PC-3 (cell line): Measurements from ENCODE around the gene LTBP1. TPM values are rescaled to one million over a fixed set of nuclear protein-coding genes. Genes with fewer than 3 reads are reported as not detected.
A peak's percentile ranks its signal among the peaks of the same experiment; 100 is the strongest.

Source experiments
- ATAC-seq: fragments of 200-7000 bp; cut with Tn5 transposase; 2 replicates; pipeline ENCODE4 v1.9.1; 2020; ENCODE audit warnings: mild to moderate bottlenecking, moderate library complexity
- BruUV-seq: library from RNA; stranded (reverse); fragments of 400-500 nt; replicated peaks from 2 replicates; lab custom pipeline; 2021; lab: Mats Ljungman, UMichigan
- CTCF ChIA-PET: fragments of 300-600 bp; sonication (Branson Sonifier 250); formaldehyde crosslinking; loops from one replicate; lab custom pipeline; 2022; ENCODE audit warnings: antibody characterized with exemption; lab: Charles Lee
- POLR2A ChIA-PET: fragments of 300-600 bp; sonication (Branson Sonifier 250); formaldehyde crosslinking; loops from one replicate; lab custom pipeline; 2022; ENCODE audit warnings: antibody characterized with exemption; ENCODE audit not compliant: unreplicated experiment; lab: Charles Lee
- DNase-seq: peaks from one replicate; pipeline ENCODE4 v3.0.0-alpha.2; 2015
- H2AFZ ChIP-seq: fragments of 300-600 bp; sonication (generic); 2 replicates; pipeline ENCODE4 v1.6.0; 2016; ENCODE audit warnings: antibody characterized with exemption, low read length
- H3F3A ChIP-seq: fragments of 300-600 bp; sonication (generic); one replicate; pipeline ENCODE4 v1.6.0; 2017; ENCODE audit warnings: antibody characterized with exemption, low read length, control low read depth, mild to moderate bottlenecking; ENCODE audit not compliant: unreplicated experiment
- H3K27ac ChIP-seq: fragments of 300-600 bp; sonication (generic); 2 replicates; pipeline ENCODE4 v1.5.1; 2016; ENCODE audit warnings: mild to moderate bottlenecking, low read length
- H3K27me3 ChIP-seq: fragments of 300-600 bp; sonication (generic); 2 replicates; pipeline ENCODE4 v1.6.1; 2016; ENCODE audit warnings: low read length, mixed read lengths
- H3K36me3 ChIP-seq: fragments of 300-600 bp; sonication (generic); 2 replicates; pipeline ENCODE4 v1.6.1; 2016; ENCODE audit warnings: low read depth, mixed run types, low read length, mixed read lengths
- H3K4me1 ChIP-seq: fragments of 300-600 bp; sonication (generic); 2 replicates; pipeline ENCODE4 v1.5.1; 2016; ENCODE audit warnings: low read length; ENCODE audit not compliant: insufficient read depth
- H3K4me2 ChIP-seq: fragments of 300-600 bp; sonication (generic); 2 replicates; pipeline ENCODE4 v1.6.0; 2016; ENCODE audit warnings: low read length
- H3K4me3 ChIP-seq: fragments of 300-600 bp; sonication (generic); 2 replicates; pipeline ENCODE4 v1.5.1; 2016; ENCODE audit warnings: mild to moderate bottlenecking, low read length, mixed read lengths
- H3K79me2 ChIP-seq: fragments of 300-600 bp; sonication (generic); 2 replicates; pipeline ENCODE4 v1.6.1; 2017; ENCODE audit warnings: low read length, mixed read lengths
- H3K9ac ChIP-seq: fragments of 300-600 bp; sonication (generic); 2 replicates; pipeline ENCODE4 v1.6.0; 2016; ENCODE audit warnings: mild to moderate bottlenecking, low read length
- H3K9me2 ChIP-seq: fragments of 300-600 bp; sonication (generic); replicated peaks from 2 replicates; pipeline ENCODE4 v1.6.1; 2016; ENCODE audit warnings: mixed run types, low read length, mixed read lengths
- H3K9me3 ChIP-seq: fragments of 300-600 bp; sonication (generic); 2 replicates; pipeline ENCODE4 v1.6.1; 2016; ENCODE audit warnings: low read length, mixed read lengths
- H4K20me1 ChIP-seq: fragments of 300-600 bp; sonication (generic); 2 replicates; pipeline ENCODE4 v1.6.1; 2016; ENCODE audit warnings: low read length, mixed read lengths
- EZH2 ChIP-seq: fragments of 300-600 bp; sonication (generic); IDR thresholded peaks from one replicate; pipeline ENCODE4 v1.6.1; 2017; ENCODE audit warnings: antibody characterized with exemption, mild to moderate bottlenecking, low read length; ENCODE audit not compliant: unreplicated experiment
- EZH2phosphoT487 ChIP-seq: fragments of 300-600 bp; sonication (generic); IDR thresholded peaks from 2 replicates; pipeline ENCODE4 v1.6.1; 2018; ENCODE audit warnings: mild to moderate bottlenecking, antibody characterized with exemption, low read length, borderline replicate concordance
- intact Hi-C: fragments of 100-400 bp; cut with micrococcal nuclease; formaldehyde crosslinking; loops from 2 replicates; pipeline ENCODE4 v1.9.0; 2023
- total RNA-seq: library from RNA; depleted of rRNA; stranded (reverse); fragments of >200 nt; gene quantifications from 2 replicates; pipeline ENCODE4 v1.2.3, GENCODE V29; 2014
- TF ChIP-seq, protein P1 (sequence below): fragments of 300-600 bp; sonication (generic); conservative IDR thresholded peaks from 2 replicates; pipeline ENCODE4 v1.5.1; 2017; ENCODE audit warnings: antibody characterized with exemption, low read depth, mild to moderate bottlenecking, low read length

The LTBP1 gene
- total RNA-seq, 1 experiment from 2014 or later: 45.9 TPM

- ChIA-PET POLR2A (no interaction called here), CTCF (no interaction called here)
- ATAC-seq (no peak), DNase-seq (no peak)
- peaks cover 36% of the 10 kb centered on the region for H3K79me2 ChIP-seq
- no peaks in the 10 kb centered on the region for H3K36me3 ChIP-seq
- peak overlapping the region; percentile 52 for H3K9ac ChIP-seq
- TF ChIP-seq, protein P1, sequence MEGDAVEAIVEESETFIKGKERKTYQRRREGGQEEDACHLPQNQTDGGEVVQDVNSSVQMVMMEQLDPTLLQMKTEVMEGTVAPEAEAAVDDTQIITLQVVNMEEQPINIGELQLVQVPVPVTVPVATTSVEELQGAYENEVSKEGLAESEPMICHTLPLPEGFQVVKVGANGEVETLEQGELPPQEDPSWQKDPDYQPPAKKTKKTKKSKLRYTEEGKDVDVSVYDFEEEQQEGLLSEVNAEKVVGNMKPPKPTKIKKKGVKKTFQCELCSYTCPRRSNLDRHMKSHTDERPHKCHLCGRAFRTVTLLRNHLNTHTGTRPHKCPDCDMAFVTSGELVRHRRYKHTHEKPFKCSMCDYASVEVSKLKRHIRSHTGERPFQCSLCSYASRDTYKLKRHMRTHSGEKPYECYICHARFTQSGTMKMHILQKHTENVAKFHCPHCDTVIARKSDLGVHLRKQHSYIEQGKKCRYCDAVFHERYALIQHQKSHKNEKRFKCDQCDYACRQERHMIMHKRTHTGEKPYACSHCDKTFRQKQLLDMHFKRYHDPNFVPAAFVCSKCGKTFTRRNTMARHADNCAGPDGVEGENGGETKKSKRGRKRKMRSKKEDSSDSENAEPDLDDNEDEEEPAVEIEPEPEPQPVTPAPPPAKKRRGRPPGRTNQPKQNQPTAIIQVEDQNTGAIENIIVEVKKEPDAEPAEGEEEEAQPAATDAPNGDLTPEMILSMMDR: no peak
- TF ChIP-seq EZH2: no peak
- no peaks in the 10 kb centered on the region for H3K9me3 ChIP-seq
- intact Hi-C loops: loop anchor here (5.0 kb wide), 1 partner anchor 79 kb away; no protein-coding TSS in a partner anchor
- H3K4me1 ChIP-seq: peaks cover 57% of the 10 kb centered on the region
- H3K4me2 ChIP-seq: peak overlapping the region; percentile 92
- peak overlapping the region; percentile 89 for H3K27ac ChIP-seq
- peaks cover 10% of the 10 kb centered on the region; the same call in 1 of the 2 replicates for H4K20me1 ChIP-seq
- 0 out of 2 replicates have a peak overlapping the region, but pooled peaks have one; percentile 22 for H2AFZ ChIP-seq
- H3K27me3 ChIP-seq: no peaks in the 10 kb centered on the region
- no peaks in the 10 kb centered on the region for H3F3A ChIP-seq
- no TSS peak for BruUV-seq
- H3K4me3 ChIP-seq: peak overlapping the region; percentile 75
- H3K9me2 ChIP-seq: no peaks in the 10 kb centered on the region
Measured at GRCh38 chr2:33133454-33133952, 186.8 kb downstream of the LTBP1 start.

- H3K9ac ChIP-seq: peak overlapping the region; percentile 86
- peaks cover 39% of the 10 kb centered on the region for H3K79me2 ChIP-seq
- BruUV-seq: no TSS peak
- peaks cover 10% of the 10 kb centered on the region; the same call in 1 of the 2 replicates for H4K20me1 ChIP-seq
- POLR2A ChIA-PET: no interaction called here
- H3K36me3 ChIP-seq: no peaks in the 10 kb centered on the region
- no peaks in the 10 kb centered on the region for H3K9me3 ChIP-seq
- H3K27ac ChIP-seq: peak overlapping the region; percentile 89
- CTCF ChIA-PET: no interaction called here
- no peaks in the 10 kb centered on the region for H3K27me3 ChIP-seq
- H3K4me3 ChIP-seq: peak overlapping the region; percentile 75
- peak overlapping the region; percentile 92 for H3K4me2 ChIP-seq
- ATAC-seq (peak; percentile 88), DNase-seq (peak; percentile 98)
- H3F3A ChIP-seq: no peaks in the 10 kb centered on the region
- H2AFZ ChIP-seq: peak overlapping the region; percentile 40; the same call in 1 of the 2 replicates
- H3K4me1 ChIP-seq: peaks cover 57% of the 10 kb centered on the region
- intact Hi-C loops: loop anchor here (1.0 to 5.0 kb wide), 6 partner anchors 30 to 141 kb away; no protein-coding TSS in a partner anchor
- H3K9me2 ChIP-seq: no peaks in the 10 kb centered on the region
- TF ChIP-seq EZH2 (no peak), EZH2phosphoT487 (no peak)
- TF ChIP-seq, protein P1: peak; percentile 51
Measured at GRCh38 chr2:33134086-33134771, 187.5 kb downstream of the LTBP1 start.
